NT2/D1 (cell line): ENCODE results near the gene CCDC184.

Source experiments
- SUZ12 ChIP-seq: IDR thresholded peaks from 2 replicates; pipeline ENCODE4 v1.6.1; 2011; ENCODE audit not compliant: insufficient read length, insufficient read depth; ENCODE audit errors: extremely low read depth
- ZNF274 ChIP-seq: IDR thresholded peaks from 2 replicates; pipeline ENCODE4 v1.6.1; 2011; ENCODE audit warnings: mild to moderate bottlenecking, low read depth, low read length

DNA sequence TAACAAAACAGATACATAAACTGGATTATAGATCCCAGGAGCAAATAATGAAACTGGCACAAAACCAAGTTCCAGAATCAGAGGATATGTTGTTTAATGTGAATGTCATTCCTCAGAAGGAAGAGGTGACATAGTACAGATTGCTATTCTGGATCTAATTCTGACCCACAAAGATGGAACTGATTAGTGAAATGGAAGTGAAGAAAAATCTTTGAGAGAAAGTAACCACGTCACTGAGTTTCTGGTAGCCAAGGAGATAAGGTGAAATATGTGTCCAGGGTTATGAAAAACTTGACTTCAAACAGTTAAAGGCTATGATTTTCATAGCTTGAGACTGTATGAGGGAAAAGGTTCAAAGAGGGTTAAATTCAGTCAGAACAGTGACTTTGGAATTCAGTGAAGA is 11.4 kb downstream of the CCDC184 start:
- no peak for TF ChIP-seq ZNF274
- TF ChIP-seq SUZ12: no peak
